ENCODE measurements around the gene CENPH.
"Not testable (repeated sequence)": the region's sequence is repeated elsewhere in the genome, so short reads cannot be mapped to it uniquely, and the experiment has no call there.

Gene CENPH

GRCh38 chr5:69238760-69239251 lies 49.4 kb downstream of the CENPH start:
- H3K4me3 ChIP-seq (ENCODE audit: low read depth, low read length): no peak overlapping the region
- DNase-seq (ENCODE audit: low read depth): peak; percentile 39

GRCh38 chr5:69242215-69242927 lies 53.0 kb downstream of the CENPH start:
- no peak for DNase-seq (ENCODE audit: low read depth)
- no peak overlapping the region for H3K4me3 ChIP-seq (ENCODE audit: low read depth, low read length)

GRCh38 chr5:69245031-69245430 lies 55.6 kb downstream of the CENPH start:
- no peak overlapping the region for H3K4me3 ChIP-seq (ENCODE audit: low read depth, low read length)
- DNase-seq (ENCODE audit: low read depth): no peak

- DNase-seq (ENCODE audit: low read depth): no peak
- no peak overlapping the region for H3K4me3 ChIP-seq (ENCODE audit: low read depth, low read length)
Observed at GRCh38 chr5:69248019-69248418, 58.6 kb downstream of the CENPH start.

GRCh38 chr5:69250593-69250992 lies 61.2 kb downstream of the CENPH start:
- DNase-seq (ENCODE audit: low read depth): no peak
- no peak overlapping the region for H3K4me3 ChIP-seq (ENCODE audit: low read depth, low read length)

GRCh38 chr5:69252437-69252836 lies 63.1 kb downstream of the CENPH start:
- no peak for DNase-seq (ENCODE audit: low read depth)
- H3K4me3 ChIP-seq (ENCODE audit: low read depth, low read length): no peak overlapping the region

GRCh38 chr5:69255940-69256339 lies 66.6 kb downstream of the CENPH start:
- H3K4me3 ChIP-seq (ENCODE audit: low read depth, low read length); DNase-seq (ENCODE audit: low read depth): not testable (repeated sequence)

- no peak overlapping the region for H3K4me3 ChIP-seq (ENCODE audit: low read depth, low read length)
- DNase-seq (ENCODE audit: low read depth): no peak
Observed at GRCh38 chr5:69257577-69257976, 68.2 kb downstream of the CENPH start.
